GM23338 (cell line): Measurements from ENCODE around the gene FGF5.

Experiments used
- CREB1 ChIP-seq: fragments of 250-450 bp; sonication (Bioruptor Pico); IDR thresholded peaks from 2 replicates; pipeline ENCODE4 v1.5.0; 2020; ENCODE audit warnings: low read depth, mild to moderate bottlenecking, moderate library complexity
- CTCF ChIP-seq, 2 experiments: fragments of 200-600 bp in 1 of 2; sonication (generic) in 1 of 2; conservative IDR thresholded peaks; 2 replicates each; pipeline versions ENCODE4 v1.5.1 to v1.6.1; 2016 to 2017; ENCODE audit warnings: antibody characterized with exemption in 2 of 2, low read depth in 2 of 2, mild to moderate bottlenecking in 2 of 2, moderate library complexity in 1 of 2
- EZH2 ChIP-seq: fragments of 200-600 bp; sonication (generic); IDR thresholded peaks from one replicate; pipeline ENCODE4 v1.8.0; 2017; ENCODE audit warnings: antibody characterized with exemption, mild to moderate bottlenecking, low read depth; ENCODE audit not compliant: unreplicated experiment
- EZH2phosphoT487 ChIP-seq: fragments of 200-600 bp; sonication (generic); IDR thresholded peaks from one replicate; pipeline ENCODE4 v1.8.1; 2018; ENCODE audit warnings: antibody characterized with exemption; ENCODE audit not compliant: unreplicated experiment
- JUNB ChIP-seq: IDR thresholded peaks from one replicate; pipeline ENCODE4 v1.6.1; 2016; ENCODE audit warnings: antibody characterized with exemption; ENCODE audit not compliant: unreplicated experiment
- POLR2AphosphoS5 ChIP-seq: IDR thresholded peaks from 2 replicates; pipeline ENCODE4 v1.6.1; 2016; ENCODE audit warnings: antibody characterized with exemption, low read depth
- REST ChIP-seq: IDR thresholded peaks from one replicate; pipeline ENCODE4 v1.6.1; 2018; ENCODE audit warnings: antibody characterized with exemption; ENCODE audit not compliant: unreplicated experiment
- STAT1 ChIP-seq: IDR thresholded peaks from one replicate; pipeline ENCODE4 v1.6.1; 2016; ENCODE audit warnings: antibody characterized with exemption; ENCODE audit not compliant: unreplicated experiment
- ZNF114 ChIP-seq: fragments of 250-450 bp; sonication (Bioruptor Pico); IDR thresholded peaks from 2 replicates; pipeline ENCODE4 v1.5.0; 2020; ENCODE audit warnings: mild to moderate bottlenecking, moderate library complexity
- ZNF331 ChIP-seq: fragments of 250-450 bp; sonication (Bioruptor Pico); IDR thresholded peaks from 2 replicates; pipeline ENCODE4 v1.5.0; 2020; ENCODE audit warnings: low read depth, mild to moderate bottlenecking, moderate library complexity

GRCh38 chr4:80321776-80322175 is 55.3 kb downstream of the FGF5 start:
- no peak for TF ChIP-seq POLR2AphosphoS5
- 0 out of 4 replicates have a peak, but pooled peaks of 1 of the 2 experiments have one; percentile 32 for TF ChIP-seq CTCF (conservative IDR thresholded peaks at IDR 0.05; ENCODE audit: low read depth in 2 of 2)
- no peak for TF ChIP-seq EZH2
- TF ChIP-seq REST: no peak
- no peak for TF ChIP-seq EZH2phosphoT487
- no peak for TF ChIP-seq ZNF331 (CRISPR knock-in tag)
- no peak for TF ChIP-seq JUNB
- TF ChIP-seq CREB1: no peak
- TF ChIP-seq STAT1: no peak
- TF ChIP-seq ZNF114 (CRISPR knock-in tag): no peak
